Smooth muscle cell (in vitro differentiated cells): ENCODE measurements around the gene COL6A1. TPM values are rescaled to one million over a fixed set of nuclear protein-coding genes. Genes with fewer than 3 reads are reported as not detected.

Experiments used
- DNase-seq: peaks from one replicate; lab custom pipeline; 2025; ENCODE audit not compliant: unreplicated experiment; lab: John Stamatoyannopoulos, UW
- H2AFZ ChIP-seq: fragments of 200-600 bp; sonication (generic); 2 replicates; pipeline ENCODE4 v1.6.0; 2016; ENCODE audit warnings: antibody characterized with exemption, low read depth, mild to moderate bottlenecking
- H3F3A ChIP-seq: fragments of 200-600 bp; sonication (generic); 2 replicates; pipeline ENCODE4 v1.6.0; 2017; ENCODE audit warnings: antibody characterized with exemption, low read depth
- H3K27ac ChIP-seq: fragments of 200-600 bp; sonication (generic); 2 replicates; pipeline ENCODE4 v1.5.1; 2016; ENCODE audit warnings: low read depth, mild to moderate bottlenecking
- H3K27me3 ChIP-seq: fragments of 200-600 bp; sonication (generic); 2 replicates; pipeline ENCODE4 v1.6.1; 2016; ENCODE audit warnings: low read depth, mild to moderate bottlenecking
- H3K36me3 ChIP-seq: fragments of 200-600 bp; sonication (generic); 2 replicates; pipeline ENCODE4 v1.5.1; 2016; ENCODE audit warnings: low read depth
- H3K4me1 ChIP-seq: fragments of 200-600 bp; sonication (generic); 2 replicates; pipeline ENCODE4 v1.5.1; 2016; ENCODE audit warnings: low read depth
- H3K4me2 ChIP-seq: fragments of 200-600 bp; sonication (generic); 2 replicates; pipeline ENCODE4 v1.6.0; 2016; ENCODE audit warnings: mild to moderate bottlenecking
- H3K4me3 ChIP-seq: fragments of 200-600 bp; sonication (generic); 2 replicates; pipeline ENCODE4 v1.5.1; 2016; ENCODE audit warnings: mild to moderate bottlenecking
- H3K79me2 ChIP-seq: fragments of 200-600 bp; sonication (generic); 2 replicates; pipeline ENCODE4 v1.6.0; 2016; ENCODE audit warnings: low read depth, mild to moderate bottlenecking
- H3K9ac ChIP-seq: fragments of 200-600 bp; sonication (generic); 2 replicates; pipeline ENCODE4 v1.6.0; 2016; ENCODE audit warnings: low read depth
- H3K9me3 ChIP-seq: fragments of 200-600 bp; sonication (generic); replicated peaks from 2 replicates; pipeline ENCODE4 v1.5.1; 2016; ENCODE audit warnings: low read depth
- H4K20me1 ChIP-seq: fragments of 200-600 bp; sonication (generic); 2 replicates; pipeline ENCODE4 v1.6.0; 2016; ENCODE audit warnings: low read depth
- CTCF ChIP-seq: fragments of 200-600 bp; sonication (generic); IDR thresholded peaks from 2 replicates; pipeline ENCODE4 v1.5.1; 2017; ENCODE audit warnings: borderline replicate concordance, mild to moderate bottlenecking, antibody characterized with exemption; ENCODE audit not compliant: insufficient read depth, poor library complexity, severe bottlenecking
- WGBS: methylation state at CpG from one replicate; pipeline ENCODE4 v1.1.7; 2016; ENCODE audit warnings: low lambda C conversion rate; 5-methylcytosine and 5-hydroxymethylcytosine counted together
- polyA plus RNA-seq: library from polyadenylated mRNA; unstranded; fragments of >200 nt; fragmentation: Nextera tagmentation; extraction: Ambion mirVana; gene quantifications from 2 replicates; pipeline ENCODE4 v1.2.1, GENCODE V29; 2016
- total RNA-seq: library from RNA; depleted of rRNA; stranded (reverse); fragments of >200 nt; gene quantifications from 2 replicates; pipeline ENCODE4 v1.2.3, GENCODE V29; 2014

Gene COL6A1
- total and polyA plus RNA-seq, 2 experiments from 2014 or later = 1,292 to 2,827 TPM

DNA sequence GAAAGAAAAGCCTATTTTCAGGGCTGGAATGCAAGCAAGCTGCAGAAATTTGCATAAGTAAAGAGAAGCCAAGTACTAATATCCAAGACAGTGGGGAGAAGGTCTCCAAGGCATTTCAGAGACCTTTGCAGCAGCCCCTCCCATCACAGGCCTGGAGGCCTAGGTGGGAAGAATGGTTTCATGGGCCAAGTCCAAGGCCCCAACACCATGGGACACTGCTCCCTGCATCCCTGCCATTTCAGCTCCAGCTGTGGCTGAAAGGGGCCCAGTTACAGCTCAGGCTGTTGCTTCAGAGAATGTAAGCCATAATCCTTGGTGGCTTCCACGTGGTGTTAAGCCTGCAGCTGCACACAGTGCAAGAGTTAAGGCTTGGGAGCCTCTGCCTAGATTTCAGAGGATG is 16.9 kb upstream of the COL6A1 start:
- Histone ChIP-seq H3K9me3 (no peaks in the 10 kb centered on the region), H3K27ac (no peak overlapping the region), H3K79me2 (no peaks in the 10 kb centered on the region), H2AFZ (no peak overlapping the region), H3K4me1 (no peaks in the 10 kb centered on the region), H3F3A (no peaks in the 10 kb centered on the region), H3K4me2 (no peak overlapping the region), H3K36me3 (no peaks in the 10 kb centered on the region), H4K20me1 (no peaks in the 10 kb centered on the region), H3K27me3 (no peaks in the 10 kb centered on the region), H3K4me3 (no peak overlapping the region), H3K9ac (no peak overlapping the region)
- no peak for TF ChIP-seq CTCF
- no peak for DNase-seq
- WGBS = 33% methylated on average over 1 of the region's 1 CpG

DNA sequence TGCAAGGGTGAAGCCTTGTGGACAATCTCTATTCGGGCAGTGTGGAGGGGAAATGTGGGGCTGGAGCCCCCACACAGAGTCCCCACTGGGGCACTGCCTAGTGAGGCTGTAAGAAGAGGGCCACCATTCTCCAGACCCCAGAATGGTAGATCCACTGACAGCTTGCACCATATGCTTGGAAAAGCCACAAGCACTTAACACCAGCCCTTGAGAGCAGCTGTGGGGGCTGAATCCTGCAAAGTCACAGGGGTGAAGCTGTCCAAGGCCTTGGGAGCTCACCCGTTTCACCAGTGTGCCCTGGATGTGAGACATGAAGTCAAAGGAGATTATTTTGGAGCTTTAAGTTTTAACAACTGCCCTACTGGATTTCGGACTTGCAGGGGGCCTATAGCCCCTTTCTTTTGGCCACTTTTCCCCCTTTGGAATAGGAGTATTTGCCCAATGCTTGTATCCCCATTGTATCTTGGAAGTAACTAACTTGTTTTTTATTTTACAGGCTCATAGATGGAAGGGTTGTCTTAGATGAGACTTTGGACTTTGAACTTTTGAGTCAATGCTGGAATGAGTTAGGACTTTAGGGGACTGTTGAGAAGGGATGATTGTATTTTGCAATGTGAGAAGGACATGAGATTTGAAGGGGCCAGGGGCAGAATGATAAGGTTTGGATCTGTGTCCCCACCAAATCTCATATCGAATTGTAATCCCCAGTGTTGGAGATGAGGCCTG is 16.3 kb upstream of the COL6A1 start:
- no peak overlapping the region for H3K9ac ChIP-seq
- no peak overlapping the region for H3K27ac ChIP-seq
- no peak overlapping the region for H3K4me2 ChIP-seq
- no peak for TF ChIP-seq CTCF
- H3K79me2 ChIP-seq = no peaks in the 10 kb centered on the region
- H3K4me3 ChIP-seq = no peak overlapping the region
- H2AFZ ChIP-seq = no peak overlapping the region
- H3K36me3 ChIP-seq = no peaks in the 10 kb centered on the region
- H3K27me3 ChIP-seq = no peaks in the 10 kb centered on the region
- no peaks in the 10 kb centered on the region for H3K4me1 ChIP-seq
- DNase-seq = no peak
- H4K20me1 ChIP-seq = no peaks in the 10 kb centered on the region
- WGBS = 74% methylated on average over 4 of the region's 4 CpGs
- no peaks in the 10 kb centered on the region for H3K9me3 ChIP-seq
- no peaks in the 10 kb centered on the region for H3F3A ChIP-seq

DNA sequence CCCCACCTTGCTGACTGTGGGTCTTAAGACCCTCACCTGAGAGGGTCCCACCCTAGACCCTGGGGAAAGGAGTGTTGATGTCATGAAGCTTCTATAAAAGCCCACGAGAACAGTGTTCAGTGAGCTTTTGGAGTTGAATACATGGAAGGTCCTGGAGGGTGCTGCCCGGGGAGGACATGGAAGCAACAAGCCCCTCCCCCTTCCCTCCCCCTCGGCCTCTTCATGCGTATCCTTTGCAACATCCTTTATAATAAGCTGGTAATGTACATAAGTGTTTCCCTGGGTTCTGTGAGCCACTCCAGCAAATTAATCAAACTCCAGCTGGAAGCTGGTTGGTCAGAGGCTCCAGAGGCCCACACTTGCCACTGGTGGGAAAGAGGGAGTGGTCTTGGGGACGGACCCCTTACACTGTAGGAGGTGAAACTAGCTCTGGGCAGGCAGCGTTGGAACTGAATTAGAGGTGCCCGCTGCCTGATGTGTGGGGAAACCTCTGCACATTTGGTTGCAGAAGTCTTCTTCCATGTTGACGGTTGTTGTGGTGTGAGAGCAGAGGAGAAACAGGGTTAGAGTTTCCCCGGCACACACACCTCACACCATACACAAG is 14.7 kb upstream of the COL6A1 start:
- peaks cover 8% of the 10 kb centered on the region for H3F3A ChIP-seq
- no peak for TF ChIP-seq CTCF
- H2AFZ ChIP-seq = no peak overlapping the region
- no peak overlapping the region for H3K4me3 ChIP-seq
- no peak overlapping the region for H3K4me2 ChIP-seq
- no peaks in the 10 kb centered on the region for H4K20me1 ChIP-seq
- H3K9ac ChIP-seq = no peak overlapping the region
- H3K27me3 ChIP-seq = no peaks in the 10 kb centered on the region
- 86% methylated on average over 9 of the region's 9 CpGs for WGBS
- no peak for DNase-seq
- no peak overlapping the region for H3K27ac ChIP-seq
- no peaks in the 10 kb centered on the region for H3K36me3 ChIP-seq
- peaks cover under 1% of the 10 kb centered on the region for H3K4me1 ChIP-seq
- no peaks in the 10 kb centered on the region for H3K79me2 ChIP-seq
- H3K9me3 ChIP-seq = no peaks in the 10 kb centered on the region
